GM19099 (cell line): ENCODE data around the gene ZSWIM8.

Experiments
- POLR2A ChIP-seq: IDR thresholded peaks from 3 replicates; pipeline ENCODE4 v1.6.1; 2011; ENCODE audit warnings: low read depth; ENCODE audit not compliant: insufficient read length; ENCODE audit errors: extremely low read depth

The ZSWIM8 gene

GRCh38 chr10:73788864-73789658 is 3.7 kb downstream of the ZSWIM8 start:
- no peak for TF ChIP-seq POLR2A

- no peak for TF ChIP-seq POLR2A
These were observed 4.3 kb downstream of the ZSWIM8 start for GRCh38 chr10:73789659-73790055.

- no peak for TF ChIP-seq POLR2A
These were observed 5.7 kb downstream of the ZSWIM8 start for GRCh38 chr10:73790886-73791625.

- TF ChIP-seq POLR2A, result no peak
These were observed 6.5 kb downstream of the ZSWIM8 start for GRCh38 chr10:73791871-73792400.

GRCh38 chr10:73793456-73793855 is 8.1 kb downstream of the ZSWIM8 start:
- no peak for TF ChIP-seq POLR2A

- no peak for TF ChIP-seq POLR2A
These were observed 11.4 kb downstream of the ZSWIM8 start for GRCh38 chr10:73796766-73797165.

- no peak for TF ChIP-seq POLR2A
These were observed 12.1 kb downstream of the ZSWIM8 start for GRCh38 chr10:73797324-73798025.

GRCh38 chr10:73798087-73798486 is 12.7 kb downstream of the ZSWIM8 start:
- TF ChIP-seq POLR2A, result no peak

- TF ChIP-seq POLR2A, result no peak
These were observed 13.6 kb downstream of the ZSWIM8 start for GRCh38 chr10:73798927-73799560.

GRCh38 chr10:73799899-73800559 is 14.6 kb downstream of the ZSWIM8 start:
- TF ChIP-seq POLR2A, result no peak

GRCh38 chr10:73800560-73801252 is 15.3 kb downstream of the ZSWIM8 start:
- TF ChIP-seq POLR2A, result no peak

GRCh38 chr10:73801253-73801590 is 15.8 kb downstream of the ZSWIM8 start:
- TF ChIP-seq POLR2A, result no peak

- TF ChIP-seq POLR2A, result no peak
These were observed 17.0 kb downstream of the ZSWIM8 start for GRCh38 chr10:73802276-73802991.
